HCT116 (cell line): Measurements from ENCODE around the gene CA7.

ENCODE experiments used
- CEBPB ChIP-seq: IDR thresholded peaks from 2 replicates; pipeline ENCODE4 v1.6.1; 2012; ENCODE audit warnings: low read depth
- EZH2 ChIP-seq: fragments of 200-600 bp; sonication (generic); IDR thresholded peaks from 2 replicates; pipeline ENCODE4 v1.6.1; 2017; ENCODE audit warnings: antibody characterized with exemption, mixed run types
- EZH2phosphoT487 ChIP-seq: fragments of 200-600 bp; IDR thresholded peaks from 2 replicates; pipeline ENCODE4 v1.6.1; 2018; ENCODE audit warnings: antibody characterized with exemption, borderline replicate concordance
- JUND ChIP-seq: IDR thresholded peaks from 2 replicates; pipeline ENCODE4 v1.6.1; 2012
- POLR2A ChIP-seq: IDR thresholded peaks from 2 replicates; pipeline ENCODE4 v1.7.0; 2011; ENCODE audit warnings: borderline replicate concordance; ENCODE audit not compliant: insufficient read depth, insufficient read length; ENCODE audit errors: extremely low read depth
- POLR2AphosphoS5 ChIP-seq: IDR thresholded peaks from 2 replicates; pipeline ENCODE4 v1.6.1; 2011; ENCODE audit warnings: mild to moderate bottlenecking, low read depth, low read length, moderate library complexity
- ZNF274 ChIP-seq: fragments of 200-500 bp; sonication (Bioruptor generic); IDR thresholded peaks from 2 replicates; pipeline ENCODE4 v1.6.1; 2014; ENCODE audit warnings: mild to moderate bottlenecking, low read depth, low read length, inconsistent platforms
- TF ChIP-seq, protein P1 (sequence below), 3 experiments: fragments of 200-600 bp in 1 of 3; sonication (generic) in 1 of 3; IDR thresholded peaks in 2 of 3; conservative IDR thresholded peaks in 1 of 3; 2 replicates each; pipeline ENCODE4 v1.5.1; 2012 to 2017; ENCODE audit warnings: low read depth in 2 of 3, low read length in 2 of 3, antibody characterized with exemption in 1 of 3, borderline replicate concordance in 1 of 3, control low read depth in 1 of 3, mild to moderate bottlenecking in 1 of 3, mixed read lengths in 1 of 3, mixed run types in 1 of 3, moderate library complexity in 1 of 3; ENCODE audit not compliant: insufficient read depth in 1 of 3
- TF ChIP-seq, protein P2 (sequence below): IDR thresholded peaks from 2 replicates; pipeline ENCODE4 v1.6.1; 2012

DNA sequence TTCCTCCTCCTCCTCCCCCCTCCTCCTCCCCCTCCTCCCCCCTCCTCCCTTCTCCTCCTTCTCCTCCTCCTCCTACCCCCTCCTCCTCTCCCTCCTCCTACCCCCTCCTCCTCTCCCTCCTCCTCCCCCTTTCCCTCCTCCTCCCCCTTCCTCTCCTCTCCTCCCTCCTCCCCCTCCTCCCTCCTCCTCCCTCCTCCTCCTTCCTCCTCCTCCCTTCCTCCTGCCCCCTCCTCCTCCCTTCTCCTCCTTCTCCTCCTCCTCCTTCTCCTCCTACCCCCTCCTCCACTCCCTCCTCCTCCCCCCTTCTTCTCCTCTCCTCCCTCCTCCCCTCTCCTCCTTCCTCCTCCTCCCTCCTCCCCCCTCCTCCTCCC, 29.5 kb downstream of the CA7 start:
- TF ChIP-seq, protein P1, sequence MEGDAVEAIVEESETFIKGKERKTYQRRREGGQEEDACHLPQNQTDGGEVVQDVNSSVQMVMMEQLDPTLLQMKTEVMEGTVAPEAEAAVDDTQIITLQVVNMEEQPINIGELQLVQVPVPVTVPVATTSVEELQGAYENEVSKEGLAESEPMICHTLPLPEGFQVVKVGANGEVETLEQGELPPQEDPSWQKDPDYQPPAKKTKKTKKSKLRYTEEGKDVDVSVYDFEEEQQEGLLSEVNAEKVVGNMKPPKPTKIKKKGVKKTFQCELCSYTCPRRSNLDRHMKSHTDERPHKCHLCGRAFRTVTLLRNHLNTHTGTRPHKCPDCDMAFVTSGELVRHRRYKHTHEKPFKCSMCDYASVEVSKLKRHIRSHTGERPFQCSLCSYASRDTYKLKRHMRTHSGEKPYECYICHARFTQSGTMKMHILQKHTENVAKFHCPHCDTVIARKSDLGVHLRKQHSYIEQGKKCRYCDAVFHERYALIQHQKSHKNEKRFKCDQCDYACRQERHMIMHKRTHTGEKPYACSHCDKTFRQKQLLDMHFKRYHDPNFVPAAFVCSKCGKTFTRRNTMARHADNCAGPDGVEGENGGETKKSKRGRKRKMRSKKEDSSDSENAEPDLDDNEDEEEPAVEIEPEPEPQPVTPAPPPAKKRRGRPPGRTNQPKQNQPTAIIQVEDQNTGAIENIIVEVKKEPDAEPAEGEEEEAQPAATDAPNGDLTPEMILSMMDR (IDR thresholded peaks at IDR 0.05 in 2 of 3, conservative IDR thresholded peaks at IDR 0.05 in 1 of 3; ENCODE audit: borderline replicate concordance in 1 of 3, insufficient read depth in 1 of 3, low read depth in 2 of 3, low read length in 2 of 3), result no peak
- no peak for TF ChIP-seq CEBPB
- no peak for TF ChIP-seq POLR2AphosphoS5
- TF ChIP-seq JUND, result no peak
- TF ChIP-seq POLR2A, result no peak
- no peak for TF ChIP-seq ZNF274
- no peak for TF ChIP-seq EZH2phosphoT487
- TF ChIP-seq EZH2, result no peak
- TF ChIP-seq, protein P2, sequence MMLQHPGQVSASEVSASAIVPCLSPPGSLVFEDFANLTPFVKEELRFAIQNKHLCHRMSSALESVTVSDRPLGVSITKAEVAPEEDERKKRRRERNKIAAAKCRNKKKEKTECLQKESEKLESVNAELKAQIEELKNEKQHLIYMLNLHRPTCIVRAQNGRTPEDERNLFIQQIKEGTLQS, result no peak
